ENCODE results near the gene PIK3C2A.

- no peak for TF ChIP-seq EZH2 (IDR thresholded peaks at IDR 0.05; ENCODE audit: insufficient read depth, low read length)
- TF ChIP-seq CTCF (IDR thresholded peaks at IDR 0.05; ENCODE audit: insufficient read depth, low read depth, low read length): no peak
These were observed 22.8 kb downstream of the PIK3C2A start for GRCh38 chr11:17184882-17185587.
